ENCODE measurements around the gene MTHFD1. TPM values are rescaled to one million over a fixed set of nuclear protein-coding genes. Genes with fewer than 3 reads are reported as not detected.

The MTHFD1 gene
- total and polyA plus RNA-seq, 10 donors = 17.6 to 65.9 (median 29.7) TPM

DNA sequence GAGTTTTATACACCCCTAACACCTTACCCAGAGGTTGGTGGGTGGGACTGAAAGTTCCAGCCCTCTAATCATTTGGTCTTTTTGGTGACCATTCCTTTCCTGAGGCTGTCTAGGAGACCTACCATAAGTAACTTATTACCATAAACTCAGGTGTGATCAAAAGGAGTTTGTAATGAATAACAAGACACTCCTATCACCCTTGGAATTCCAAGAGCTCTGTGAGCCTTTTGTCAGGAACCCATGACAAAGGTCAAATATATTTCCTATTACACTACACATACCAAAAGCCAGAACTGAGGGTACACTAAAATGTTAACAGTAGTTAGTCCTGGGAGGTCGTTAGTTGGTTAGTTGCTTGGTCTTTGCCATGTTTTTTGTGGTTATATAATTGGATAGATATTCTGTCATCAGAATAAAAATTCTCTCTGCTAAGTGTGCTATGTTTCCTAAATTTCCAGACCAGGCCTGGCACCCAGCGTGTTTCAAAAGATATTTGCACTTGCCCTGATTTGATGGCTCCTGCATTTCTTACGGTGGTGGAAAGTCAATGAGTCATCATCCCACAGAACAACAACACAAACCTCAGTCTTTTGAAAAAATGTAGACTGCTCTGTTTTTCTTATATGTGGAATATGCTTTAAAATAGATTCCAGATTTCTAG is 50.2 kb downstream of the MTHFD1 start:
- H3K27ac ChIP-seq = no peak overlapping the region
- intact Hi-C loops (cut with DNase I; ENCODE audit: low total_unique reads) = no loop called here
- TF ChIP-seq POLR2AphosphoS5 (IDR thresholded peaks at IDR 0.05) (no peak), POLR2A (IDR thresholded peaks at IDR 0.05) (no peak)
- TF ChIP-seq, protein P1, sequence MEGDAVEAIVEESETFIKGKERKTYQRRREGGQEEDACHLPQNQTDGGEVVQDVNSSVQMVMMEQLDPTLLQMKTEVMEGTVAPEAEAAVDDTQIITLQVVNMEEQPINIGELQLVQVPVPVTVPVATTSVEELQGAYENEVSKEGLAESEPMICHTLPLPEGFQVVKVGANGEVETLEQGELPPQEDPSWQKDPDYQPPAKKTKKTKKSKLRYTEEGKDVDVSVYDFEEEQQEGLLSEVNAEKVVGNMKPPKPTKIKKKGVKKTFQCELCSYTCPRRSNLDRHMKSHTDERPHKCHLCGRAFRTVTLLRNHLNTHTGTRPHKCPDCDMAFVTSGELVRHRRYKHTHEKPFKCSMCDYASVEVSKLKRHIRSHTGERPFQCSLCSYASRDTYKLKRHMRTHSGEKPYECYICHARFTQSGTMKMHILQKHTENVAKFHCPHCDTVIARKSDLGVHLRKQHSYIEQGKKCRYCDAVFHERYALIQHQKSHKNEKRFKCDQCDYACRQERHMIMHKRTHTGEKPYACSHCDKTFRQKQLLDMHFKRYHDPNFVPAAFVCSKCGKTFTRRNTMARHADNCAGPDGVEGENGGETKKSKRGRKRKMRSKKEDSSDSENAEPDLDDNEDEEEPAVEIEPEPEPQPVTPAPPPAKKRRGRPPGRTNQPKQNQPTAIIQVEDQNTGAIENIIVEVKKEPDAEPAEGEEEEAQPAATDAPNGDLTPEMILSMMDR (IDR thresholded peaks at IDR 0.05 in 8 of 11, conservative IDR thresholded peaks at IDR 0.05 in 3 of 11) = no peak

DNA sequence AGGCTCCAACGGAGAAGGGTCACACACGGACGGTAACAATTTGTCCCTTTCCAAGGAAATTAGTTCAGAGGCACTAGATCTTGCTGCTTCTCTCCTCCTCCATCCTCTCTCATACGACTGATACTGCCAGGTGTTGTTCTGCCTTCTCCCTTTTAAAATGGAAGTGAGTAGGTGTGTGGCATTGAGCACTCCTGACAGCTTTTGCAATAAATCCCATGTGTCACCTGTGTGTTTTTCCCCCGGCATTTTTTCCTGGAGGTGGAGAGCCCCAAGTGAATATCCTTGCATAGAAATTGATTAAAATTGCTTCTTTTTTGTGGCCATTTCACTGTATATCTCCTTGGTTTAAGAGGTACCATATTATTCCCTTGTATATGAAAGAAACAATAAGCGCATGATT is 51.0 kb downstream of the MTHFD1 start:
- WGBS, 5 donors = 95 to 97% (median 95%) methylated on average over 6 of the region's 6 CpGs
- H3K27ac ChIP-seq = no peak overlapping the region

More for the DNA sequence above, 50.2 kb downstream of the MTHFD1 start:
- Histone ChIP-seq H3K4me1 (peaks cover 0 to 4% (median 0%) of the 10 kb centered on the region in 6 donors), H3K27me3 (replicated peaks in 1 of 7) (no peaks in the 10 kb centered on the region), H3K4me3 (no peak overlapping the region), H3K9me3 (no peaks in the 10 kb centered on the region), H3K36me3 (peaks cover 0 to 99% (median 54%) of the 10 kb centered on the region in 6 donors)
- no peak for DNase-seq
- 72 to 84% (median 76%) methylated on average over 3 of the region's 3 CpGs for WGBS, 5 donors

DNA sequence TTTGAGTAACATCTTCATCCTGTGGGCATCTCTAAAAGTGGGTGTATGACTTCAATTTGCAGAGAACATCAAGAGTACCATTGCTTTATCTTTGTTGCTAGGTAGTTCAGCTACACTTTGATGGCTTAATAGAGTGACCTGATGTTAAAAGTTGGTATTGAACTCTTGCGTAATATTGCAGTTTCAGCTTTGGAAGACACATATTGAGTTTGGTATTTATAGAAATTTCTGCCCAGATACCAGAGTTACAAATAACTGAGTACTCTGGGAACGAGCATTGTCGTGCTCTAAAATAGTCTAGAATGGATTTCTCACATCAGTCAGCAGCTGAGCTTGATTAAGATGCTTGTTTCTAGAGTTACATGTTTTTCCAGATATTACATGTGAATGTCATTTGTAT is 52.3 kb downstream of the MTHFD1 start:
- 94 to 97% (median 95%) methylated on average over 3 of the region's 3 CpGs for WGBS, 5 donors

More for the DNA sequence above, 51.0 kb downstream of the MTHFD1 start:
- peaks cover 0 to 99% (median 49%) of the 10 kb centered on the region in 6 donors for H3K36me3 ChIP-seq
- H3K4me3 ChIP-seq = no peak overlapping the region
- no peaks in the 10 kb centered on the region for H3K9me3 ChIP-seq
- DNase-seq = no peak
- intact Hi-C loops (cut with DNase I; ENCODE audit: low total_unique reads) = no loop called here
- no peaks in the 10 kb centered on the region for H3K27me3 ChIP-seq (replicated peaks in 1 of 7)
- H3K4me1 ChIP-seq = peaks cover 0 to 11% (median 2%) of the 10 kb centered on the region in 6 donors
- TF ChIP-seq POLR2A (IDR thresholded peaks at IDR 0.05) = no peak
- TF ChIP-seq POLR2AphosphoS5 (IDR thresholded peaks at IDR 0.05) = no peak
- TF ChIP-seq, protein P1 (IDR thresholded peaks at IDR 0.05 in 8 of 11, conservative IDR thresholded peaks at IDR 0.05 in 3 of 11) = no peak

More for the DNA sequence above, 52.3 kb downstream of the MTHFD1 start:
- Histone ChIP-seq H3K4me1 (peaks cover 7 to 24% (median 16%) of the 10 kb centered on the region in 6 donors), H3K9me3 (no peaks in the 10 kb centered on the region), H3K36me3 (peaks cover 0 to 96% (median 40%) of the 10 kb centered on the region in 6 donors), H3K4me3 (no peak overlapping the region), H3K27ac (no peak overlapping the region), H3K27me3 (replicated peaks in 1 of 7) (no peaks in the 10 kb centered on the region)
- TF ChIP-seq POLR2AphosphoS5 (IDR thresholded peaks at IDR 0.05) = no peak
- no peak for TF ChIP-seq POLR2A (IDR thresholded peaks at IDR 0.05)
- TF ChIP-seq, protein P1 (IDR thresholded peaks at IDR 0.05 in 8 of 11, conservative IDR thresholded peaks at IDR 0.05 in 3 of 11) = no peak
- intact Hi-C loops (cut with DNase I; ENCODE audit: low total_unique reads) = no loop called here
- DNase-seq = no peak

All from spleen (tissue), 11 donors.